ENCODE data around the gene MYO1H. TPM values are rescaled to one million over a fixed set of nuclear protein-coding genes. Genes with fewer than 3 reads are reported as not detected.

The MYO1H gene
- total RNA-seq, 2 experiments from 2014 or later, result not detected

- H3K36me3 Mint-ChIP-seq, result no peaks in the 10 kb centered on the region
- no peak overlapping the region for H3K27ac Mint-ChIP-seq
- DNase-seq, result no peak
- H3K27me3 Mint-ChIP-seq, result no peaks in the 10 kb centered on the region
- no peaks in the 10 kb centered on the region for H3K9me3 Mint-ChIP-seq
- H3K4me1 Mint-ChIP-seq, result no peaks in the 10 kb centered on the region
- no peak overlapping the region for H3K4me3 Mint-ChIP-seq
These were observed 18.0 kb upstream of the MYO1H start for GRCh38 chr12:109329686-109330085.

GRCh38 chr12:109330282-109331230 is 17.1 kb upstream of the MYO1H start:
- Mint-ChIP-seq H3K4me3 (no peak overlapping the region), H3K27me3 (no peaks in the 10 kb centered on the region), H3K36me3 (no peaks in the 10 kb centered on the region), H3K9me3 (no peaks in the 10 kb centered on the region), H3K27ac (no peak overlapping the region), H3K4me1 (no peaks in the 10 kb centered on the region)
- no peak for DNase-seq

- no peak for DNase-seq
- Mint-ChIP-seq H3K4me3 (no peak overlapping the region), H3K36me3 (no peaks in the 10 kb centered on the region), H3K27ac (no peak overlapping the region), H3K4me1 (no peaks in the 10 kb centered on the region), H3K27me3 (peaks cover 5% of the 10 kb centered on the region), H3K9me3 (no peaks in the 10 kb centered on the region)
These were observed 16.3 kb upstream of the MYO1H start for GRCh38 chr12:109331301-109331952.

DNA sequence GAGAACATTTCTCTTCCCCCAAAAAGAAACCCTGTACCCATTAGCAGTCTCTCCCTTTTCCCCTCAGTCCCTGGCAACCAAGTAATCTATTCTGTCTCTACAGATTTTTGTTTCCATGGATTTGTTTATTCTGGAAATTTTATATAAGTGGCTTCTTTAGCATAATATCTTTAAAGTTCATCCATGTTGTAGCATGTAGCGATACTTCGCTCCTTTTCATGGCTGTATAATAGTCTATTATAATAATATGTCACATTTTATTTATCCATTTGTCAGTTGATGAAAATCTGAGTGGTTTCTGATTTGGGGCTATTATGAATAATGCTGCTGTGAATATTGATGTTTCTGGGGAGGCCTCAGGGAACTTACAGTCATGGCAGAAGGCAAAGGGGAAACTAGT is 12.8 kb upstream of the MYO1H start:
- H3K27me3 Mint-ChIP-seq, result peaks cover 10% of the 10 kb centered on the region
- no peak overlapping the region for H3K4me3 Mint-ChIP-seq
- H3K4me1 Mint-ChIP-seq, result no peaks in the 10 kb centered on the region
- H3K27ac Mint-ChIP-seq, result no peak overlapping the region
- H3K9me3 Mint-ChIP-seq, result no peaks in the 10 kb centered on the region
- no peak for DNase-seq
- H3K36me3 Mint-ChIP-seq, result no peaks in the 10 kb centered on the region

- H3K4me3 Mint-ChIP-seq, result no peak overlapping the region
- no peak for DNase-seq
- H3K4me1 Mint-ChIP-seq, result no peaks in the 10 kb centered on the region
- no peak overlapping the region for H3K27ac Mint-ChIP-seq
- H3K9me3 Mint-ChIP-seq, result no peaks in the 10 kb centered on the region
- H3K27me3 Mint-ChIP-seq, result peaks cover 10% of the 10 kb centered on the region
- no peaks in the 10 kb centered on the region for H3K36me3 Mint-ChIP-seq
These were observed 11.1 kb upstream of the MYO1H start for GRCh38 chr12:109336593-109336992.

DNA sequence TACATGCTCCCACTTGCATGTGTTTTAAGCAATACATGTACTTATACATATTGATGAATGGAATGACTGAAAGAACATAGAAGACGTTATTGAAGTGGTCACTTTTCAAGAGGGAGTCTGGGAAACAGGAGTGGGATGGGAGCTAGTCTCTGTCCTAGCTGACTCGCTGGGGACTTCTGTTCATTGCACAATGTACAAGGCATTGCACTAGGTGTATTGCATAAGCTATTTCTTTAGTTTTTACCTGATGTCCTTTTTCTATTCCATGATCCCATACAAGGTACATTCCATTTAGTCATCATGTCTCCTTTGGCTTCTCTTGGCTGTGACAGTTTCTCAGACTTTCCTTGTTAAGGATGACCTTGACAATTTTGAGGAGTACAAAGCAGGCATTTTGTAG is 4.0 kb upstream of the MYO1H start:
- no peaks in the 10 kb centered on the region for H3K36me3 Mint-ChIP-seq
- DNase-seq, result no peak

DNA sequence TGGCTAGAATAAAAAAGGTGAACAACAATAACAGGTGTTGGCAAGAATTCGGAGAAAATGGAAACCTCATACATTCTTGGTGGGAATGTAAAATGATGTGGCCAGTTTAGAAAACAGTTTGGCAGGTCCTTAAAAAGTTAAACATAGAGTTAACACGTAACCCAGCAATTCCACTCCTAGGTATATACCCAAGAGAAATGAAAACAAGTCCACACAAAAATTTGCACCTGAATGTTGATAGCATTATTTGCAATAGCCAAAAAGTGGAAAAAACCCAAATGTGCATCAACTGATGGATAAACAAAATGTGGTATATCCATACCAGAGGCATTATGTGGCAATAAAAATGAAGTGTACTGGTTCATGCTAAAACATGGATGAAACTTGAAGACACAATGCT is 2.3 kb upstream of the MYO1H start:
- Mint-ChIP-seq H3K4me3 (no peak overlapping the region), H3K27ac (no peak overlapping the region), H3K4me1 (no peaks in the 10 kb centered on the region), H3K27me3 (peaks cover 4% of the 10 kb centered on the region), H3K9me3 (peaks cover 1% of the 10 kb centered on the region), H3K36me3 (no peaks in the 10 kb centered on the region)
- no peak for DNase-seq

More for the DNA sequence above, 4.0 kb upstream of the MYO1H start:
- Mint-ChIP-seq H3K4me3 (no peak overlapping the region), H3K27me3 (peaks cover 4% of the 10 kb centered on the region), H3K4me1 (no peaks in the 10 kb centered on the region), H3K9me3 (peaks cover 1% of the 10 kb centered on the region), H3K27ac (no peak overlapping the region)

DNA sequence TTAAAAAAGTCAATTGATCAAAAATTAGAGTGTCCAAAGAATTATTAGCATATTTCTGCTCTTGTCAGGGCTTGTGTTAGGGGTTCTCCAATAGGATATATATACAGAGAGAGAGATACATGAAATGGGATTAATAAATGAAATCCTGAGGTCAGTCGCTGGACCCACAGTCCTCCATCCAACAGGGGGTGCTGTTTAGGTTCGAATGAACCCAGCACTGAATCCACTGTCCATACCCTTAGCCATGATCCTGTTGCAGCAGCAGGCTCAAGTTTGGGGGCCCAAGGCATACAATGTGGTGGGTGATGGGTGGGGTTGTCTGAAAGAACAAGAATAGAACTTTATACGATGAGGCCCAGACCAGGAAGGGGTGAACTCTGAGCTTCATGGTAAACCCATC is 780 bp upstream of the MYO1H start:
- peaks cover 1% of the 10 kb centered on the region for H3K9me3 Mint-ChIP-seq
- no peak for DNase-seq
- H3K4me1 Mint-ChIP-seq, result no peaks in the 10 kb centered on the region
- no peak overlapping the region for H3K27ac Mint-ChIP-seq
- H3K27me3 Mint-ChIP-seq, result peaks cover 12% of the 10 kb centered on the region
- no peak overlapping the region for H3K4me3 Mint-ChIP-seq
- no peaks in the 10 kb centered on the region for H3K36me3 Mint-ChIP-seq

DNA sequence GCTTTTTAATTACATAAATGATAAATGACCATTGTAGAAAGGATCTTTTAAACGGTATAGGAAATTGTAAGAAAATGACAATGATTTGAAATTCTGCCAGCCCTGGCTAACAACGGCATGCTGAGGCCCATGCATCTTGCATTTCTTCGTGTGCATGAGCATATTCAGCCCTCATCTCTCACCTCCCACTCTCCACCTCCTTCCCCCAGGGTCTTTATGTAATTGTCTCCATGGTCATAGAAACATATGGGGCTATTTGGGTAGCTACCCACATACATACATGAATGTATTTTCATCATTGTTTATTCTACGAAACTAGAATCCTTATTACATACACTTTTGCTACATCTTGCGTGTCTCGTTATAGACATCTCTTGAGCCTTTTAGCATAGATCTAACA is 4.5 kb downstream of the MYO1H start:
- DNase-seq, result no peak
- Mint-ChIP-seq H3K4me3 (no peak overlapping the region), H3K27ac (no peak overlapping the region), H3K4me1 (no peaks in the 10 kb centered on the region), H3K27me3 (peaks cover 32% of the 10 kb centered on the region), H3K9me3 (no peaks in the 10 kb centered on the region), H3K36me3 (no peaks in the 10 kb centered on the region)

GRCh38 chr12:109356577-109356976 is 8.9 kb downstream of the MYO1H start:
- DNase-seq, result no peak
- no peaks in the 10 kb centered on the region for H3K36me3 Mint-ChIP-seq
- no peak overlapping the region for H3K4me3 Mint-ChIP-seq
- no peaks in the 10 kb centered on the region for H3K4me1 Mint-ChIP-seq
- no peaks in the 10 kb centered on the region for H3K9me3 Mint-ChIP-seq
- H3K27me3 Mint-ChIP-seq, result peaks cover 40% of the 10 kb centered on the region
- H3K27ac Mint-ChIP-seq, result no peak overlapping the region

DNA sequence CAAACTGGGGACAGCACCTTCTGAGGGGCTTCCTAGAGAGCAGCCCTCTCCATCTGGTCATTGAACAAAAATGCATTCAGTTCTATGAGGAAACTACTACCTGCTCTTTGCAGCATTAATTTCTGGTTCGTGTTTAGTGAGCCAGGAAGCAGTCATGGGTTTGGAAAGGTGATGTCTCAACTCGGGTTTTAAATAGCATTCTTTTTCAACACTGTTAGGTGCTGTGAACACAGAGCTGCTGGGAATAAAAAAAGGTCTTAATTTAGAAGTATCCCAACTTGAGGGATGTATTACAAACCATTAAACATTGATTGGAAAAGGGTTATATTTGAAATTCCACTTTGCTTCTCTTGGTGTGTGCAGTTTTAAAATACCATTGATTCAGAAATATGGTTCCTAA is 9.3 kb downstream of the MYO1H start:
- H3K27ac Mint-ChIP-seq, result no peak overlapping the region
- no peak for DNase-seq
- H3K4me3 Mint-ChIP-seq, result no peak overlapping the region
- H3K27me3 Mint-ChIP-seq, result peaks cover 37% of the 10 kb centered on the region
- no peaks in the 10 kb centered on the region for H3K4me1 Mint-ChIP-seq
- no peaks in the 10 kb centered on the region for H3K36me3 Mint-ChIP-seq
- no peaks in the 10 kb centered on the region for H3K9me3 Mint-ChIP-seq

- H3K36me3 Mint-ChIP-seq, result no peaks in the 10 kb centered on the region
- H3K4me3 Mint-ChIP-seq, result peak overlapping the region; percentile 34
- H3K4me1 Mint-ChIP-seq, result no peaks in the 10 kb centered on the region
- DNase-seq, result peak; percentile 1
- H3K27ac Mint-ChIP-seq, result no peak overlapping the region
- peaks cover 31% of the 10 kb centered on the region for H3K27me3 Mint-ChIP-seq
- no peaks in the 10 kb centered on the region for H3K9me3 Mint-ChIP-seq
These were observed 10.6 kb downstream of the MYO1H start for GRCh38 chr12:109358154-109358869.

DNA sequence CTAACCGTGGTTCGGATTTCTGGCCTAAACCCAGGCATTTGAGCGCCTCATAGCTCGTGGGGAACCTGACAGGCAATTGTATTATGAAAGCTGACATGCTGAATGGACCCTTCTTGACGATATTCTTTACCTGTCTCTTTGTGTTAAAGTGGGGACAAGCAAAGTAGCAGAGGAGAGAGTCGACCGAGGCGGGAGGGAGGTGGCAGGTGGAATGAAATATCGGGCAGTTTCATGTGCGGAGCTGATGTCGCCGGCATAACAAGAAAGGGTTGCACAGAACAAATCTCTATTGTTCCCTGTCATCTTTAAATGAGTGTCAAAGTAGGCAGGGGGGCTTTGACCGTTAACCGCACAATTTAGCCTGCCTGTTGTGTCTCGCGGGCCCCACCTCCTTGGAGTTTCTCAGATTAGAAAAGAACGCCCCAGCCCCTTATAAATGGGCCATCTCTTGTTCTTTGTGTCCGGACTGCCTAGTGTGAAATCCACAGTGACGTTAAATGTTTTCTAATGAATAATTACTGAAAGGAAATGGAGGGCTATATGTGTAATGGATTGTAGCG is 11.5 kb downstream of the MYO1H start:
- no peak overlapping the region for H3K4me3 Mint-ChIP-seq
- peaks cover 28% of the 10 kb centered on the region for H3K27me3 Mint-ChIP-seq

GRCh38 chr12:109369831-109370230 is 22.1 kb downstream of the MYO1H start:
- peaks cover 32% of the 10 kb centered on the region for H3K27me3 Mint-ChIP-seq
- no peaks in the 10 kb centered on the region for H3K4me1 Mint-ChIP-seq
- H3K36me3 Mint-ChIP-seq, result no peaks in the 10 kb centered on the region
- H3K27ac Mint-ChIP-seq, result no peak overlapping the region
- no peak for DNase-seq
- no peaks in the 10 kb centered on the region for H3K9me3 Mint-ChIP-seq
- no peak overlapping the region for H3K4me3 Mint-ChIP-seq

More for the DNA sequence above, 11.5 kb downstream of the MYO1H start:
- no peaks in the 10 kb centered on the region for H3K36me3 Mint-ChIP-seq
- H3K9me3 Mint-ChIP-seq, result no peaks in the 10 kb centered on the region
- no peak overlapping the region for H3K27ac Mint-ChIP-seq
- no peak for DNase-seq
- H3K4me1 Mint-ChIP-seq, result no peaks in the 10 kb centered on the region

DNA sequence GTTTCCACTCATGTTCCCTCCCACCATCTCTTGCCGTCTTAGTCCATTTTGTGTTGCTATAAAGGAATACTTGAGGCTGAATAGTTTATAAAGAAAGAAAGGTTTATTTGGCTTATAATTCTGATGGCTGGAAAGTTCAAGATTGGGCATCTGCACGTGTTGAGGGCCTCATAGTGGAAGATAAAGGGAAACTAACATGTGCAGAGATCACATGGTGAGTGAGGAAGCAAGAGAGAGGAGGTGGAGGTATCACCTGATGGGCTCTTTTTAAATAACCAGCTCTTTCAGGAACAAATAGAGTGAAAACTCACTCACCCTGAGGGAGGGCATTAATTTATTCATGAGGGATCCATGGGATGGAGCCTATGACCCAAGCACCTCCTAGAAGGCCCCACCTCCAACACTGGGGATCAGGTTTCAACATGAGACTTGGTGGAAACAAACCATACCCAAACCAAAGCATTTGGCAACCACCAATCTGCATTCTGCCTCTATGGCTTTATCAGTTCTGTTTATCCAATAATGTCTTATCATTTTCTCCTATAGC is 29.5 kb downstream of the MYO1H start:
- peaks cover 39% of the 10 kb centered on the region for H3K27me3 Mint-ChIP-seq

More for the DNA sequence above, 29.5 kb downstream of the MYO1H start:
- Mint-ChIP-seq H3K9me3 (no peaks in the 10 kb centered on the region), H3K4me3 (no peak overlapping the region), H3K36me3 (no peaks in the 10 kb centered on the region), H3K27ac (no peak overlapping the region), H3K4me1 (no peaks in the 10 kb centered on the region)
- DNase-seq, result no peak

Measured in activated naive CD8-positive, alpha-beta T cell treated with anti-CD3 and anti-CD28 coated beads for 36 hours (primary cell).